HG02852 (cell line): Measurements from ENCODE around the gene COL9A3.

ENCODE experiments used
- ATAC-seq: cut with Tn5 transposase; IDR thresholded peaks from one replicate; pipeline ENCODE4 v1.9.1; 2021; ENCODE audit warnings: mild to moderate bottlenecking, moderate library complexity; ENCODE audit not compliant: unreplicated experiment

The COL9A3 gene

DNA sequence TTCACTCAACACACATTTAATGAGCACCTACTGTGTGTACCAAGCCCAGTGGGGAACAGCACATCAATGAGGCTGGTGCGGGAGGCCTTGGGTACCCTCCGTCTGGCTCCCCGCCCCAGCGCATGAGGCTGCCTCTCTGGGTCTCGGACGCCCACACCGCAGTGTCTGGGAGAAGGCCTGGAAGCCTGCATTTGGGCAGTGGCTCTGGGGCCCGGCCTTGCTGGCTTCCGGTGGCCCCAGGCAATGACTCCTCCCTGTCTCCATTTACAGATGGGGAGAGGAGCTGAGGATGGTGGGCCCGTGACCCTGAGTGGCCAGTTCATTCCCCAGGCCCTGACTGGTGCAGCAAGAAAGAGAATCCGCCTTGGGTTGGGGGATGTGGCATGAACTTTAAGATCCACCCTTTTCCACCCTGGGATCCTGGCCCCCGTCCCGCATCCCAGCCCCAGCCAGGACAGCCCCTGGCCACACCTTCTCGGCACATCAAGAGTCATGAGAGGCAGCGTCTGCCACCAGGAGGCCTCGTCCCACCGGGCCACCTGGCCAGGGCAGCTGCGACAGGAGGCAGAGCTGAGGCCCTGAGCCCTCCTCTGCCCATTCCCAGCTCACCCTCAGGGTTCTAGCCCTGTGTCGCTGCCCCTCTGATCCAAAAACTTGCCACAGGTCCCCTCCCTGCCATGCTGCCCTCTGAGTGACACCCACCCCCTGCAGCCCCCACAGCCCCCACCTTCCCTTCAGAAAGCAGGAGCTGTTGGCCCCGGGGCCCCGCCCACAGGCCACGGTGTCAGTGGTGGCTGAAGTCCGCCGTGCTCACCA is 38.0 kb upstream of the COL9A3 start:
- no peak for ATAC-seq

DNA sequence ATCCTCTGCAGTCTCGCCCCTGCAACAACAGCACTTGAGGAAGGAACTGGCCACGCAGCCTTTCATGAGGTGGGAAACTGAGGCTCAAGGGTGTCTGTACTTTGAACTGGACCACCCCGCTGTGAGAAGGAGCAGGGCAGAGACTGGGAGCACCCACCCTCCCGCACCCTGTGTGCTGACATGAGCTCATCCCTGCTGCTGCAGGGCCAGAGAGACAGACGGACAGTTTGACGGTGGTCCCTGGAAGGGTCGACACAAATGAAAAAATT is 37.5 kb upstream of the COL9A3 start:
- no peak for ATAC-seq

DNA sequence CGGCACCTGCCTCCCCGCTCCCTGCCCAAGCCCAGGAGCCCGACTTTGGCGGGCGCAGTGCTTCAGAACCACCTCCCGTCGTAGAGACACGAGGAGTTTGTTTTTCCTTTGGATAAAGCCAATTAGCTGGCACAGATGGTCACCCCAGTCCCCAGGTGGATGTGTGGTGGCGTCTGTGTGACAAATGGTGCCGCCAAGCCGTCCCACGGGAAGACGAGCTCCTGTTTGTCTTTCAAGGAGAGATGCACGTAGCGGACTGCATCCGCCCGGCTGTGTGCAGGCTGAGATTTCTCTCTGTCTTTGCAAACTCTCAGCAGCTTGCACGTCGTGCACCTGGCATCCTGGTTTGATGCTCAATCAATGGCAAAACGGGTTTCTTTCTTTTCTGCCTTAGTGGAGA is 36.6 kb upstream of the COL9A3 start:
- no peak for ATAC-seq

DNA sequence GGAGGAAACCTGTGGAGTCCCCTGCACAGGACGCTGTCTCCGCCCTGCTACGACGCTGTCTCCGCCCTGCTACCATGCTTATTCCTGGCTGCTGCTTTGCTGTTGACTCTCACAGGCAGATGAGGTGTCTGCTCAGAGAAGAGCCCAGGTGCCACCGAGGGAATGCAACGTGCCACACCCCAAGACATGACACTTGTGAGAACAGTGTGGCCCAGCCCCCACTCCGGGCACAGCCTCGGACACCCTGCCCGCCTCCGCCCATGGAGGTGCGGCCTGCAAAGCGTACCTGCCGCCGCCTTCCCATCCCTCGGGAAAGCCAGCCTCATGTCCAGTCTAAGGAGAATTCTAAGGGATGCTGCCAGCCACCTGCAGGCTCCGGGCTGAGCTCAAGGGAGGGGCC is 36.2 kb upstream of the COL9A3 start:
- ATAC-seq = no peak

DNA sequence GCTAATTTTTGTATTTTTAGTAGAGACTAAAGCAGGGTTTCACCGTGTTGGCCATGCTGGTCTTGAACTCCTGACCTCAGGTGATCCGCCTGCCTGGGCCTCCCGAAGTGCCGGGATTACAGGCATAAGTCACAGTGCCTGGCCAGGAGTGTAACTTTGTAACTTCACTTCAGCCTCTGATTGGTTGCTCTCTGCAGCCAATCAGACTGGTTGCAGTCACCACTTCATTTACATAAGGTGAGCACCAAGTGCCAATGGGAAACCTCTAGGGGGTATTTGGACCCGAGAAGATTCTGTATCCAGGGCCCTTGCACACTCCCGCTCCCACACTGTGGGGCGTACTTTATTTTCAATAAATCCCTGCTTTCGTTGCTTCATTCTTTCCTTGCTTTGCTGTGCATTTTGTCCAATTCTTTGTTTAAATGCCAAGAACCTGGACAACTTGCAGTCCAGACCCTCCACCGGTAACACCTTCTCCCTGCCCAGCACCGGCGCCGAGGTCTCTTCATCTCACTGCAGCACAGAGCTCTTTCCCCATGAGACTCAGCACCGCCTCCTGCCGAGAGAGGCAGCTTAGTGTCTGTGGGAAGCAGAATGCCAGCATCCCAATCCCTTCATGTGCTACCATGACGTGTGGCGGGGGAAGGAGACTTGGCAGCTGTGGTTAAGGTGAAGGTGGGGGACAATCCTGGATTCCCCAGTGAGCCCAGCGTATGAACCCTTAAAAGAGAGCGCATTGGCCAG is 34.5 kb upstream of the COL9A3 start:
- ATAC-seq = no peak

- no peak for ATAC-seq
Measured at GRCh38 chr20:62782893-62783278, 34.0 kb upstream of the COL9A3 start.

DNA sequence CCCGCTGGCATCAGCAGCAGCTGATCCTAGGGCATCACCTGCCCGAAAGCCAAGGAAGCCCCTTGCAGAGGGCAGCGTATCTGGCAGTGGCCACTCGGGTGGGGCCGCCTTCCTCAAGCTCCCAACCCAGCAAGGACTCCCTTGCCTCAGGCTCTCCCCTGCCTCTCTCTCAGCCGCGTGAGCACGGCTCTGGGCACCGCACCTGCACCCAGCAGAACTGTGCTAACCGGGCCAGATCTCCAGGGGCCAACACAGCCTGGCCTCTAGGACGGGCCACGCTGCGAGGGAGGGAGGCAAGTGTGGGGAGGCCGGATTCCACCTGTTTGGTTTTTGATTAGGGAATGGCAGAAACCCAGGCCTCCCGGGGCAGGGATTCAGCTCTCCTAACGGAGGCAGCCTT is 32.4 kb upstream of the COL9A3 start:
- no peak for ATAC-seq

GRCh38 chr20:62785393-62785792 is 31.5 kb upstream of the COL9A3 start:
- ATAC-seq = no peak

GRCh38 chr20:62786157-62786556 is 30.7 kb upstream of the COL9A3 start:
- no peak for ATAC-seq

DNA sequence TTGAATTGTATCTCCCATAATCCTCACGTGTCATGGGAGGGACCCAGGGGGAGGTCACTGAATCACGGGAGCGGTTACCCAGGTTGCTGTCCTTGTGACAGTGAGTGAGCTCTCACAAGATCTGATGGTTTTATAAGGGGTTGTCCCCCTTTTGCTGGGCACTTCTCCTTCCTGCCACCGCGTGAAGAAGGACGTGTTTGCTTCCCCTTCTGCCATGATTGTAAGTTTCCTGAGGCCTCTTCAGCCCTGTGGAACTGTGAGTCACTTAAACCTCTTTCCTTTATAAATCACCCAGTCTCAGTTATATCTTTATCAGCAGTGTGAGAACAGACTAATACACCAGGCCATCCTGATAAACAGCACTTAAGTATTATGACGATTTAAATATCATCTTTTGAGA is 29.5 kb upstream of the COL9A3 start:
- no peak for ATAC-seq

GRCh38 chr20:62787866-62788265 is 29.0 kb upstream of the COL9A3 start:
- ATAC-seq = no peak

DNA sequence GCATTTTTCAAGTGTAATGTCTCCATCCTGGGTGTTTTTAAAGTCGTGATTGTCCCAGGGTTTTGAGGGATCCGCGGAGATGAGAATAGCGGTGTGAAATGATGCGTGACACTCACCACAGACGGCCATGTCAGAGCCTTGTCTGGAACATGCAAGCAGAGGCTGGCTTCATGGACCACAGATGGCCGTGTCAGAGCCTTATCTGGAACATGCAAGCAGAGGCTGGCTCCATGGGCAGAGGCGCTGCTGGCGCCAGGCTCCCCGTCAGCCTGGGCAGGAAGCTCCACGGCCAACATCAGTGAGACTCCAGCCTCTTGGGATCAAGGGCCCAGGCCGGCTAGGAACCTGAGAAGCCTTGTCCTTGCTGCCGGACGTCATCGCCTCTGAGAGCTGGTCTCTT is 28.2 kb upstream of the COL9A3 start:
- ATAC-seq = no peak

GRCh38 chr20:62790075-62790474 is 26.8 kb upstream of the COL9A3 start:
- ATAC-seq = no peak

DNA sequence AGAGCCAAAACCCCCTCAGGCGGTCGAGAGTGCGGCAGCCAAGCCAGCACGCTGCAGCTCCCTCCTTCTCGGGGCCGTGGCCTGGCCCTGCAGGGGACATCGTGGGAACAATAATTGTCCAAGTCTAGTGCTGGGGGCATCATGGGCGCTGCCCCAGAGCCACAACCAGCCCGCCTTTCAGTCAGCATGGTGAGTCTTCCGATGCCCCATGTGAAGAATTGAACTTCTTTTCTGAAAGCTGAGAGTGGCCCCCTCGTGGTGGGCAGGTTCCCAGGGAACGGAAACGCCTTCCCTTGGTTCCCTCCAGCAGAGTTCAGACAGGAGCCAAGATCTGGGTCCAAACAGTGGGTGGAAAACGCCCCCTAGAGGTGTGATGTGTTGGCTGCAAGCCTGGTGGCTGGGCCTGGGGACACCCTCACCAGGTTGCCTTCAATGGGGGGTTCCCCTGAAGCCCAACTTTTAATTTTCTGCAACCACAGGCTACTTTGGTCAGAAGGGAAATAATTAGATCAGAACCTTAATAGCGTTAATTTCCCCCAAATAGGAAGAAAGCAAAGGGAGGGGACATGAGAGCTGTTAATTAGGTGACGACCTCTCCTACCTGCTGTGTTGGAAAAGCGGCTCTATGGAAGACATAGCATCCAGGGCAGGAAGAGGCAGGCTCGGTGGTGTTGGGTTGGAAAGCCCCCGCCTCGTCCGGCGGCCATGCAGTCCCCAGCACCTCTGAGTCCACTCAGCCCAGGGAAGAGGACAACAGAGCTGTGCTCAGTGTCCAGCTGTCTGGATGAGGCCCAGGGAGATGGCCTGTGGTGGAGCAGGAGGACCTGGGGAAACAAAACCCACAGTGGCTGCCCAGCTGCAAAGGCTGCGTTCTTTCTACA is 25.3 kb upstream of the COL9A3 start:
- no peak for ATAC-seq

DNA sequence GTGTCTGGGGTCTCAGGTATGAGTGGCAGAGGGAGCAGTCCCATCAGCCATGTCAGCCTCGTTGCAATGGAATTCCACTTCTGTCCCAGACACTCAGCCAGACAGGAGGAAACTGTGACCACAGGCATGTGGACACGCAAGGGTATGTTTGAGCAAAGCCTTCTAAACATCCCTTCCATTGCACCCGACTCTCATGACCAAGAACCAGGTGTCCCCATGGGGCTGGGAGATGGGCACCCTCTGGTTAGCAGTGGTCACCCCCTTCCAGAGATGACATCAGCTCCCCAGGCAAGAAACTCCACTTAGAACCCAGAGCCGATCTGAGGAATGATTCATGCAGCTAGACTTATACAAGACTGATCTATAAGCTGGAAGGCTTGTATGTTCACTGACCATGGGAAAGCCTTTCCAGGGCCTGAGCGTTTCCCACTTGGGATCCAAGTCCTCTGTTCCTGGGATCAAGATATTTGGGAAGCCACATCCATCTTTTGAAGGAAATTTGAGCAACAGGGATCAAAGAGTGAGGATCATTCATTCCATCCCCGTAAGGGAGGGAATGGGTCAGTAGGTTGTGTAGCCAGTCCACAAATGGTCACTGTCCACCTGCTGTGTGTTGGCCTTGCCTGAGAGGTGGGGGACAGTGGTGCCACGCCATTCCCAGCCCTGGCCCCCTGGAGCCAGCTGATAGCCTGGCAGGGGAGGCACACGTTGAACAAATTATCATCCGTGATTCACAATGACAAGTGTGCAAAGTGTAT is 24.5 kb upstream of the COL9A3 start:
- no peak for ATAC-seq

- no peak for ATAC-seq
Measured at GRCh38 chr20:62792940-62793756, 23.7 kb upstream of the COL9A3 start.

- ATAC-seq = no peak
Measured at GRCh38 chr20:62793757-62794006, 23.2 kb upstream of the COL9A3 start.

DNA sequence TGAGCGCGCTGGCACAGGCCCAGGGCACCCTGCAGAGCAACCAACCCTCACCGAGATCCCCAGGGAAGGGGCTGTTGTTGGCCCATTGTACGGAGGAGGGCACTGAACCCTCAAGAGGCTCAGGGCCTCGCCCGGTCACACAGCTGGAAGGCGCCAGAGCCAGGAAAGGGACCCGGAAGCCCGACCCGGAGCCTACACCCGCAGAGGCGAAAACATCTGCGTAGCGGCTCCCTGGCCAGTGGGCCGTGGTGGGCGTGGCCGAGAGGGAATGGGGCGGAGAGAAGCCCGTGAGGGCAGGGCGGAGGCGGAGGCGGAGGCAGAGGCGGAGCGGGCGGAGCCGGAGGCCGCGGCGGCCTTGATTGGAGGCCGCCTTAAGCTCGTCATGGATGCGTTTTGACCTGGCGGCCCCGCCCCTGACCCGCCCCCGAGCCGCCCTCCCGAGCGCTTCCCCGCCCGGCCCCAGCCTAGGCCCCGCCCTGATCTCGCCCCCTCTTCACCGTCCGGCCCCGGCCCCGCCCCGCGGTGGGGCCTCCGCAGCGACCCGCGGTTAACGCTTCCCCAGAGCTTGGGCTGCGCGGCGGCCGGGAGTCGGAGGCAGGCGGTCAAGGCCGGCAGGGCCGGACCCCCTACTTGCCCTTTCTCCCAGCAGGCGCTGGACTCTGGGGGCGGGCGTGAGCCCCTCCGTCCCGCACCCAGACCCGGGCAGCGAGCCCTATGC is 22.7 kb upstream of the COL9A3 start:
- ATAC-seq = peak; percentile 74

DNA sequence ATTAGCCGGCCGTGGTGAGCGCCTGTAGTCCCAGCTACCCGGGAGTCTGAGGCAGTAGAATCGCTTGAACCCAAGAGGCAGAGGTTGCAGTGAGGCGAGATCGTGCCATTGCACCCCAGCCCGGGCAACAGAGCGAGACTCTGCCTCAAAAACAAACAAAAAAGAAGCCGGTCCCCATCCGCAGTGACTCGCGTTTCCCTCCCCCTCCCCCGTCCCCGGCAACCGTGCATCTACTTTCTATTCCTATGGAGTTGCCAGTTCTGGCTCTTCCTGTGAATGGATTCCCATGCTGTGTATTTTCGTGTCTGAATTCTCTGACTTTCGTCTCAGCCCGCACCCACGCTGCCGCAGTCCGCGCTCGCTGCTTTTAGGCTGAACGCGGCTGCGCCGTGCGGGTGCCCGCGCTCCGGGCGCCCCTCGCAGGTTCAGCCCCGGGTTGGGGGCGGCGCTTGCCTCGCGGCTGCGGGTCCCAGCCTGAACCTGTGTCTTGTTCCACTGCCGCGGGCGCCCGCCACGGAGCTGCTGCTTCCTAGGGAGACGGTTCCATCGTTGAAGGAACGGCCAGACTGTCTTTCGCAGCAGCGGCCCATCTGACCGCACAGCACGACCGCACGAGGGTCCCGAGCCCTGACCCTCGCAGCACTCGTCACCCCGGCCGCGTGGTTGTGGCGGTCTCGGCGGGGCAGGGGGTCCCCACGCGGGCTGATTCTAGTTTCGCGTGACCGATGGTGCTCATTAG is 21.7 kb upstream of the COL9A3 start:
- no peak for ATAC-seq
